ENCODE data around the gene CACNA2D4. TPM values are rescaled to one million over a fixed set of nuclear protein-coding genes. Genes with fewer than 3 reads are reported as not detected.
"Not testable (repeated sequence)": the region's sequence is repeated elsewhere in the genome, so short reads cannot be mapped to it uniquely, and the experiment has no call there.

Gene CACNA2D4
- total RNA-seq, 2 donors from 2014 or later, result 5.1 to 5.9 TPM

DNA sequence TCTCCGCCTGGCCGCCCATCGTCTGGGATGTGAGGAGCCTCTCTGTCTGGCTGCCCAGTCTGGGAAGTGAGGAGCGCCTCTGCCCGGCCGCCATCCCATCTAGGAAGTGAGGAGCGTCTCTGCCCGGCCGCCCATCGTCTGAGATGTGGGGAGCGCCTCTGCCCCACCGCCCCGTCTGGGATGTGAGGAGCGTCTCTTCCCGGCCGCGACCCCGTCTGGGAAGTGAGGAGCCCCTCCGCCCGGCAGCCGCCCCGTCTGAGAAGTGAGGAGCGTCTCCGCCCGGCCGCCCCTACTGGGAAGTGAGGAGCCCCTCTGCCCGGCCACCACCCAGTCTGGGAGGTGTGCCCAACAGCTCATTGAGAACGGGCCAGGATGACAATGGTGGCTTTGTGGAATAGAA lies 100.5 kb downstream of the CACNA2D4 start:
- DNase-seq; ATAC-seq; intact Hi-C loops (cut with DNase I, micrococcal nuclease): not testable (repeated sequence)

GRCh38 chr12:1816730-1817348 lies 101.6 kb downstream of the CACNA2D4 start:
- no peak for ATAC-seq
- no peak for DNase-seq
- intact Hi-C loops (cut with DNase I, micrococcal nuclease), result no loop called here

DNA sequence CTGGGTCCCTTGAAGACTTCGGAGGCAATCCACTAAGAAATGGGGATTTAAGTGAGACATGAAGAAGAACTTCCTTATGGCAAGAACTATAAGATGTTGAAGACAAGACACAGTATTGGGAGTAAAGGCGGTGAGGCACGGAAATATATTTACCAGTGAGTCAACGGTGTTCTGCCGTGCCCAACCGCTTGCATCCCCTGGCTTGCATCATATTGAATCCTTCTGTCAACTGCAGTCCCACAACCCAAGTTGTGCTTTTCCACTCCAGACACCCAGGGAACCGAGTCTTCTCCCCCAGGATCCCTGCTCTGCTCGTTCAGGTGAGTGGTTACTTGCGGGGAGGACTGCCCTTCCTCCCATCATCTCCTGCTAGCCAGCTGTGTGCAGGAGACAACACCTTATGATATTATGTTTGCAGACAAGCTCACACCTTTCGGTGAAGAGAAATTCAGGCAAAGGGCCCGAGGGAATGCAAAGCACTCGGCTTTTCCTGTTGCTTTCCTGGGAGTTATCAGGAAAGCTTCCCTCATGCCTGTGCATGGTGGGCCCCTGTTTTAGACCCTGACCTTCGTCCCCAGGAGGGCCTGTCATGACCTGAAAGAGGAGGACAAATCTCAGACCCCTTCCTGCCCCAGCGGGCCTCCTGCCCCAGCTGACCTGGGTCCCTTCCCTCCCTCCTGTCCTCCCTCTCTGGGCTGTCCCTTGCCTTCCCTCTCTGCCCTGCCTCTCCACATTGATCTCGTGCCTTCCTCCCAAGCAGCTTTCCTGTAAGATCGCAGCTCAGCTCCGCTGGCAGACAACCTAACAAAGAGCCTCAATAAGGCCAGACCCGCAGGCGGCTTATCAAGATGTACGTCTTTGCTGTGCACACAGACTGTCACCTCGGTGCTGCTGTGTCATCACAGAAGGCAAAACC lies 102.4 kb downstream of the CACNA2D4 start:
- ATAC-seq, result no peak
- no peak for DNase-seq
- intact Hi-C loops (cut with DNase I, micrococcal nuclease), result no loop called here

- DNase-seq, result no peak
- intact Hi-C loops (cut with DNase I, micrococcal nuclease), result no loop called here
- ATAC-seq, result no peak
Observed at GRCh38 chr12:1815108-1815507, 103.3 kb downstream of the CACNA2D4 start.

DNA sequence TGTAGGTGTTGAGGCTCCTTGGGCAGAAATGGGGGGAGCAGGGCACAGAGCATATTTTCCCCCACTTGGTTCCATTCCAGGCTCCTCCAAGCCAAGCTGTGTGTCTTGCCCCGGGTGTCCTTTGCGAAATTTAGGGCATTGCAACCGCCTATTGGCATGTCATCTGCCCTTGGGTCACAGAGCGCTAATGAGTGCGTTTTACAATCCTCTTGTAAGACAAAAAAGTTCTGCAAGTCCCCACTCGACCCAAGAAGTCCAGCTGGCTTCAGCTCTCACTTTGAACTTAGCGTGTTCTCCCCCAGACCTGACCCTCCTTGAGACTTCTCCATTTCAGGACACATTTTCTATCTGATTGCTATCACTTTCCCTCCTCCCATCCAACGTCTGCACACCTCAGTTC lies 104.2 kb downstream of the CACNA2D4 start:
- ATAC-seq (no peak), DNase-seq (no peak)
- intact Hi-C loops (cut with DNase I, micrococcal nuclease), result no loop called here

- intact Hi-C loops (cut with DNase I, micrococcal nuclease), result no loop called here
- DNase-seq, result no peak
- ATAC-seq, result no peak
Observed at GRCh38 chr12:1812650-1813302, 105.7 kb downstream of the CACNA2D4 start.

DNA sequence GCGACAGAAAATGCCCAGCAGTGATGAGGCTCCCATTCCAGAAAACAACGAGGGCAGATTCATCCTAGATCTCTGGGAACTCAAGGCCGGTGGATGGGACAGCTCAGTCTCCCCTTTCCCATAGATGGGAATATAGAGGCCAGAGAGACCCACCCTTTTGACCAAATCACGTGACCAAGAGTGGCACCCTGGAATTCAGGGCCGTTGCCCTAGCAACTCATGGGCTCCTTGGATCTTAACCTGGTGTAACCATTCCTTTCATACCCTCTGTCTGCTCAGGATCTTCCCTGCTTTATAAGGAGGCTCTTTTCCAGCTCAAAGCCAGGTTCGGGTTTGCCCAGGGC lies 106.5 kb downstream of the CACNA2D4 start:
- intact Hi-C loops (cut with DNase I, micrococcal nuclease), result no loop called here
- DNase-seq (no peak), ATAC-seq (no peak)

DNA sequence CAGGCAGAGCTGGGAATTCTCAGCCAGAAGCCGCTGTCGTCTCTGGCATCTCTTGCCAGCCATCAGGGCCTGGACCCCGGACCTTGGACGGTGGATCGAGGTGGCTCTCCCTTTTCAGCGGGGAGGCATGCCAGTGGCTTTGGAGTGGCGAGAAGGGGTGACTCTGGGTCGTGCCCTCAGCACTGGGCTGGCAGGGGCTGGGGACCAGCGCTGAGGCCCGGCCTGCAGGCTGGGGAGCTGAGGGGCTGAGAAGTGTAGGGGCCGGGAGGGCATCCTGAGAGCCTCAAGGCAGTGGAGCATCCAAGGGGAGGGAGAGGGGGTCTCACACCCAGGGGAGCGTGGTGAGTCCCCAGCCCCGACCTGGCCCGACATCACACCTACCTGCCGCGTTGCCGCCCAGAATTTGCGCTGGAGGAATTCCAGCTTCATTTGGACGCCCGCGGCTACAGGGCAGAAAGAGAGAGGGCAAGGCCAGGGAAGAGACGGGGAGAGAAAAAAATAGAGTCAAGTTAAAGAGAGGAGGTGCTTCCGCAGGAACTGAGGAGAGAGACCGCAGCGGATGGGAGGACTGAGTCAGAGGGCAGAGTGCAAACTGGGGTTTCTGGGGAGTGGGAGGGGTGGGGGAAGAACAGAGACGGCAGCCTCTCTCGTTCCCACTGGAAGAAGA lies 107.0 kb downstream of the CACNA2D4 start:
- no peak for ATAC-seq

GRCh38 chr12:1810931-1811280 lies 107.5 kb downstream of the CACNA2D4 start:
- intact Hi-C loops (cut with DNase I, micrococcal nuclease), result no loop called here
- DNase-seq (no peak), ATAC-seq (no peak)

More for the DNA sequence above, 107.0 kb downstream of the CACNA2D4 start:
- intact Hi-C loops (cut with DNase I, micrococcal nuclease), result no loop called here
- no peak for DNase-seq

GRCh38 chr12:1810201-1810930 lies 108.1 kb downstream of the CACNA2D4 start:
- no peak for ATAC-seq
- DNase-seq, result no peak
- intact Hi-C loops (cut with DNase I, micrococcal nuclease), result no loop called here

DNA sequence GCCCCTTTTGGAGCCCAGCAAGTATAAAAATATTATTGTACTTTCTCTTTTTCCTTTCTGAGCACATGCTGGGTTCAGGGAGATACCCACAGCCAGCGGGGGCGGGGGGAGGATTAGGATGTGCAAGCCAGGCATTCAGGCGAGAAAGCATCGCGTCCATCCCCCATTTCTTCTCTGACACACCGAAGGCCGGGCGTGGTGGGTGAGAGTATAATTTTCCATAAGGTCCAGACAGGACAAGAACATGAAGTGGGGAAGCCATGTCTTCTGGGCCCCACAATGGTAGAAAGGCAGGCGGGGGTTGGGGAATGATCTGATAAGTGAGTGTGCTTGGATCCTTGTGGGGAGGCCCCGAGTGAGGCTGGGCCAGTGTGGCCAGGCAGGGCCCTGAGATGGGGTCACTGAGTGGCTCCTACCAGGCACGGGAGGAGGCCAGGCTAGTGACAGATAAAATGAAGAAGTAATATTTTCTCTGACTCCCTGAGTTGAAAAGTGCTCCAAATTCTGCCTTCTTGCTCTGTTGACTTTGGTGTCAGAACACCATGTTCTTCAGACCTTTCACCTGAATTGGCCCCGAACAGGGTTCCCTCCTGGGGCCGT lies 108.8 kb downstream of the CACNA2D4 start:
- ATAC-seq, result no peak
- DNase-seq, result no peak
- intact Hi-C loops (cut with DNase I, micrococcal nuclease), result no loop called here

GRCh38 chr12:1808798-1809480 lies 109.5 kb downstream of the CACNA2D4 start:
- intact Hi-C loops (cut with DNase I, micrococcal nuclease), result no loop called here
- ATAC-seq, result no peak

DNA sequence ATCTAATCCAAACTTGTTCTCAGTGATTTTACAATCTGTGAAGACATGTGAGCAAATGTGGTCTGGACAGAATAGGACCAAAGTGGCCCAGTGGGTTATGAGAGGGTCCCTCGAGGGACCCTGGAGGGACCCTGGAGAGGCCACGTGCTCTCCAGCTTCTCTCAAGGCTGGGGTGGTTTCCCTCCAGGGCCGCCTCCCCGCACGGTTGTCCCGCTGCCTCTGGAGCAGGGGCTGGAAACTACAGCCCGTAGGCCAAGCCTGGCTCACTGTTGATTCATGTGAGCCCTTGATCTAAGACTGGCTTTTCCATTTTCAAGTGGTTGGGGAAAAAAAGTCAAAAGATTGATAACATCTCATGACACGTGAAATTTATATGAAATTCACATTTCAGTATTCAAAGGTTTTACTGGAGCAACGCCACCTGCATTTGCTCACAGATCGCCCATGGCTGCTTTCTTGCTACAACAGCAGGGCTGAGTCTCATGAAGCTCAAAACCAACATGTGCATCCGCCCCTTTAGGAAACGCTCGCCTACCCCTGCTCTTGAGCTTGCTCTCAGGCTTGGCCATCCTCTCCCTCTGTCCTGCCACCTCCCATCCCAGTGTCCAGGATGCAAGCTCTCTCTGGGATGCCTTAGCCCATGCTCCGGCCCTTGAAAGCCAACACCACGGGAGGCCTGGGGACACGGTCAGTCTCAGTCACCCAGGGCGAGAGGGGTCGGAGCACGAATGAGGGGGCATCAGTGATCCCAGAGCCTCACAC lies 110.2 kb downstream of the CACNA2D4 start:
- intact Hi-C loops (cut with DNase I, micrococcal nuclease), result no loop called here
- ATAC-seq (no peak), DNase-seq (no peak)

More at GRCh38 chr12:1808798-1809480, 109.5 kb downstream of the CACNA2D4 start:
- no peak for DNase-seq

- DNase-seq (no peak), ATAC-seq (no peak)
- intact Hi-C loops (cut with DNase I, micrococcal nuclease), result no loop called here
Observed at GRCh38 chr12:1807087-1807860, 111.2 kb downstream of the CACNA2D4 start.

GRCh38 chr12:1806301-1807086 lies 112.0 kb downstream of the CACNA2D4 start:
- DNase-seq, result no peak
- ATAC-seq, result no peak
- intact Hi-C loops (cut with DNase I, micrococcal nuclease), result no loop called here
